HepG2 (cell line): Measurements from ENCODE around the gene AHCYL1. TPM values are rescaled to one million over a fixed set of nuclear protein-coding genes. Genes with fewer than 3 reads are reported as not detected.

Experiments
- ARNT ChIP-seq: fragments of 450-650 bp; IDR thresholded peaks from 2 replicates; pipeline ENCODE4 v1.6.1; 2017
- ATF3 ChIP-seq: sonication (generic); formaldehyde crosslinking; IDR thresholded peaks from 2 replicates; pipeline ENCODE4 v1.4.0; 2020; ENCODE audit warnings: missing genetic modification reagents
- CHD2 ChIP-seq: IDR thresholded peaks from 2 replicates; pipeline ENCODE4 v1.6.1; 2011; ENCODE audit warnings: low read depth, low read length, improper control_type of control experiment
- CREB1 ChIP-seq, 2 experiments: fragments of 450-650 bp in 1 of 2; IDR thresholded peaks; 2 replicates each; pipeline ENCODE4 v1.6.1; 2016 to 2017; ENCODE audit warnings: control low read depth in 1 of 2, mild to moderate bottlenecking in 1 of 2, missing compliant biosample characterization in 1 of 2, missing genetic modification characterization in 1 of 2
- ERF ChIP-seq: IDR thresholded peaks from 2 replicates; pipeline ENCODE4 v1.6.1; 2018; ENCODE audit warnings: missing biosample characterization, missing genetic modification reagents
- FOXJ3 ChIP-seq: sonication (generic); formaldehyde crosslinking; IDR thresholded peaks from 2 replicates; pipeline ENCODE4 v1.4.0; 2020; ENCODE audit warnings: missing genetic modification reagents, mild to moderate bottlenecking, borderline replicate concordance
- FOXP1 ChIP-seq, 2 experiments: fragments of 450-650 bp in 1 of 2; IDR thresholded peaks; 2 replicates each; pipeline ENCODE4 v1.6.1; 2017 to 2018; ENCODE audit warnings: antibody characterized with exemption in 1 of 2
- HOMEZ ChIP-seq: IDR thresholded peaks from 2 replicates; pipeline ENCODE4 v1.6.1; 2016; ENCODE audit warnings: low read depth
- HOXA3 ChIP-seq: sonication (generic); formaldehyde crosslinking; IDR thresholded peaks from 2 replicates; pipeline ENCODE4 v1.5.0; 2020; ENCODE audit warnings: missing genetic modification reagents
- HOXA9 ChIP-seq: sonication (generic); formaldehyde crosslinking; IDR thresholded peaks from 2 replicates; pipeline ENCODE4 v1.8.1; 2022; ENCODE audit warnings: missing genetic modification reagents, mild to moderate bottlenecking, moderate library complexity, borderline replicate concordance
- JUN ChIP-seq: sonication (generic); formaldehyde crosslinking; IDR thresholded peaks from 2 replicates; pipeline ENCODE4 v1.4.0; 2020; ENCODE audit warnings: mild to moderate bottlenecking, missing genetic modification reagents
- ONECUT2 ChIP-seq: sonication (generic); formaldehyde crosslinking; IDR thresholded peaks from 2 replicates; pipeline ENCODE4 v1.4.0; 2020; ENCODE audit warnings: missing genetic modification reagents
- REXO4 ChIP-seq: sonication (generic); formaldehyde crosslinking; IDR thresholded peaks from 2 replicates; pipeline ENCODE4 v1.8.0; 2022; ENCODE audit warnings: missing genetic modification reagents, mild to moderate bottlenecking, borderline replicate concordance
- SALL1 ChIP-seq: sonication (generic); formaldehyde crosslinking; IDR thresholded peaks from 2 replicates; pipeline ENCODE4 v1.8.0; 2022; ENCODE audit warnings: mild to moderate bottlenecking, missing genetic modification reagents
- ZNF280D ChIP-seq: sonication (generic); formaldehyde crosslinking; IDR thresholded peaks from 2 replicates; pipeline ENCODE4 v1.5.1; 2020; ENCODE audit warnings: mild to moderate bottlenecking, missing genetic modification reagents
- ZNF430 ChIP-seq: sonication (generic); formaldehyde crosslinking; IDR thresholded peaks from 2 replicates; pipeline ENCODE4 v1.9.0; 2021; ENCODE audit warnings: mild to moderate bottlenecking, missing genetic modification reagents
- ZNF547 ChIP-seq: sonication (generic); formaldehyde crosslinking; IDR thresholded peaks from 2 replicates; pipeline ENCODE4 v1.5.1; 2020; ENCODE audit warnings: mild to moderate bottlenecking, missing genetic modification reagents
- polyA plus RNA-seq, 8 experiments: library from polyadenylated mRNA; depleted of rRNA in 3 of 8; stranded (reverse) in 7 of 8; unstranded in 1 of 8; fragments of >200 nt; fragmentation: Illumina TruSeq in 4 of 8; extraction: Trizol in 4 of 8; gene quantifications; 2 replicates each; pipeline versions ENCODE4 v1.2.1 to v1.2.3, GENCODE V29; 2011 to 2016; ENCODE audit warnings: low read depth in 4 of 8, missing spikeins in 1 of 8, mixed read lengths in 1 of 8; ENCODE audit not compliant: insufficient read depth in 1 of 8
- total RNA-seq, 5 experiments: library from RNA; depleted of rRNA; stranded (reverse); fragments of >200 nt; fragmentation: Illumina TruSeq; extraction: Trizol; gene quantifications; 2 replicates each; pipeline ENCODE4 v1.2.3, GENCODE V29; 2016; ENCODE audit warnings: low read depth in 1 of 5
- TF ChIP-seq, protein P1 (sequence below), 2 experiments: sonication (generic) in 1 of 2; formaldehyde crosslinking in 1 of 2; IDR thresholded peaks; 2 replicates each; pipeline versions ENCODE4 v1.4.0 to v1.6.1; 2018 to 2020; ENCODE audit warnings: missing genetic modification reagents in 2 of 2, borderline replicate concordance in 1 of 2, low read depth in 1 of 2, mild to moderate bottlenecking in 1 of 2, missing biosample characterization in 1 of 2
- TF ChIP-seq, protein P2 (sequence below): IDR thresholded peaks from 2 replicates; pipeline ENCODE4 v1.6.1; 2016; ENCODE audit warnings: mild to moderate bottlenecking

Gene AHCYL1
- total and polyA plus RNA-seq, 2 of the 13 experiments (the other 11 are each of a cell fraction or from before 2014, with no cell fraction given), result 40.9 to 76.3 TPM

DNA sequence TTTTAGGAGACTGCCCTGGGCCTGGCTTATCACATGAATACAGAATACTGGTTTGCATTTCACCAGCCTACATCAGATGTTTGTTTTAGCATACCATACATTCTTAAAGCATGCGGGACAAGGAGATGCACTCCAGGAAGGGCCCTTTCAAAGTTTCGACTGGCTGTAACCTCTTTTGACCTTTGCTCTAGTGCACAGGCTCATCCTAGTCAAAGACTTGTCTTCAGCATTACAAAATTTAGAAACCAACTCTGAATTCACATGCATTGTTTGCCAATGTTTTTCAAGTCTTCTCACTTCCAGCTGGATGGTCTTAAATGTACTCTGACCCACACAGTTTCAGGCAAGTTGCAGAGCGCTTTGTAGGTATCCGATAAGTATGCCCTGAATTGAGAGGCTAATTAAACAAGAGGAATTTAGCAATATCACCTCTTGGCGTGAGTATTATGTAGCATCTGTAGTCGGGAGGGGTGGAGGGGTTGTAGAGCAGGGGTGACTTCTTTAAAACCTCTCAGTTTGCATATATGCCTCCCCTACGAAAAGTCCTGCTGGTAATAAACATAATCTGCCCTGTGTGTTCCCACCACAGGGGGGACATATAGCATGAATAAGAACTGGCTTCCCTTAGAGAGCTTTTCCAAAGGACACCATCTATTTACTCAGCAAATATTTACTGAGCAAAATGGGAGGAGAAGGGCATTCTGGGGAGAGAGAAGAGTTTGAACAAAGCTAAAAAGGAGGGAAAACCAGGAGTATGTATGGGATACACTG is 24.4 kb upstream of the AHCYL1 start (continued):
- peak; percentile 11; the same call in 1 of the 2 replicates for TF ChIP-seq FOXJ3 (CRISPR knock-in tag)
- peak; percentile 46; the same call in 1 of the 2 replicates for TF ChIP-seq FOXP1 (IDR thresholded peaks at IDR 0.05)
- TF ChIP-seq FOXP1 (CRISPR knock-in tag; IDR thresholded peaks at IDR 0.05), result peak; percentile 81
- TF ChIP-seq ZNF280D, result no peak
- peak; percentile 73; the same call in 1 of the 2 replicates for TF ChIP-seq JUN
- TF ChIP-seq REXO4 (CRISPR knock-in tag), result no peak
- TF ChIP-seq ARNT, result no peak
- TF ChIP-seq HOXA9, result no peak
- TF ChIP-seq SALL1, result peak; percentile 31; the same call in 1 of the 2 replicates
- 0 out of 2 replicates have a peak, but pooled peaks have one; percentile 15 for TF ChIP-seq ERF (CRISPR knock-in tag)
- TF ChIP-seq HOXA3 (CRISPR knock-in tag), result peak; percentile 53; the same call in 1 of the 2 replicates
- TF ChIP-seq, protein P1, sequence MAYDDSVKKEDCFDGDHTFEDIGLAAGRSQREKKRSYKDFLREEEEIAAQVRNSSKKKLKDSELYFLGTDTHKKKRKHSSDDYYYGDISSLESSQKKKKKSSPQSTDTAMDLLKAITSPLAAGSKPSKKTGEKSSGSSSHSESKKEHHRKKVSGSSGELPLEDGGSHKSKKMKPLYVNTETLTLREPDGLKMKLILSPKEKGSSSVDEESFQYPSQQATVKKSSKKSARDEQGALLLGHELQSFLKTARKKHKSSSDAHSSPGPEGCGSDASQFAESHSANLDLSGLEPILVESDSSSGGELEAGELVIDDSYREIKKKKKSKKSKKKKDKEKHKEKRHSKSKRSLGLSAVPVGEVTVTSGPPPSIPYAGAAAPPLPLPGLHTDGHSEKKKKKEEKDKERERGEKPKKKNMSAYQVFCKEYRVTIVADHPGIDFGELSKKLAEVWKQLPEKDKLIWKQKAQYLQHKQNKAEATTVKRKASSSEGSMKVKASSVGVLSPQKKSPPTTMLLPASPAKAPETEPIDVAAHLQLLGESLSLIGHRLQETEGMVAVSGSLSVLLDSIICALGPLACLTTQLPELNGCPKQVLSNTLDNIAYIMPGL (CRISPR knock-in tag; IDR thresholded peaks at IDR 0.05; ENCODE audit: borderline replicate concordance in 1 of 2, low read depth in 1 of 2), result peak in 1 of 2 experiments; percentile 37; a peak in 1 of 4 replicates
- TF ChIP-seq ZNF430 (CRISPR knock-in tag), result peak; percentile 41; the same call in 1 of the 2 replicates
- TF ChIP-seq ATF3 (CRISPR knock-in tag), result 0 out of 2 replicates have a peak, but pooled peaks have one; percentile 21
- 0 out of 2 replicates have a peak, but pooled peaks have one; percentile 13 for TF ChIP-seq ZNF547 (CRISPR knock-in tag)
- TF ChIP-seq ONECUT2 (CRISPR knock-in tag), result peak; percentile 7; the same call in 1 of the 2 replicates
- TF ChIP-seq, protein P2, sequence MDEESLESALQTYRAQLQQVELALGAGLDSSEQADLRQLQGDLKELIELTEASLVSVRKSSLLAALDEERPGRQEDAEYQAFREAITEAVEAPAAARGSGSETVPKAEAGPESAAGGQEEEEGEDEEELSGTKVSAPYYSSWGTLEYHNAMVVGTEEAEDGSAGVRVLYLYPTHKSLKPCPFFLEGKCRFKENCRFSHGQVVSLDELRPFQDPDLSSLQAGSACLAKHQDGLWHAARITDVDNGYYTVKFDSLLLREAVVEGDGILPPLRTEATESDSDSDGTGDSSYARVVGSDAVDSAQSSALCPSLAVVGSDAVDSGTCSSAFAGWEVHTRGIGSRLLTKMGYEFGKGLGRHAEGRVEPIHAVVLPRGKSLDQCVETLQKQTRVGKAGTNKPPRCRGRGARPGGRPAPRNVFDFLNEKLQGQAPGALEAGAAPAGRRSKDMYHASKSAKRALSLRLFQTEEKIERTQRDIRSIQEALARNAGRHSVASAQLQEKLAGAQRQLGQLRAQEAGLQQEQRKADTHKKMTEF (CRISPR knock-in tag), result peak; percentile 49; the same call in 1 of the 2 replicates
- TF ChIP-seq CHD2, result no peak
- peak; percentile 71 for TF ChIP-seq HOMEZ
- no peak for TF ChIP-seq CREB1 (IDR thresholded peaks at IDR 0.05)
- TF ChIP-seq CREB1 (CRISPR knock-in tag; IDR thresholded peaks at IDR 0.05), result peak; percentile 49
